Fibroblast of lung (primary cell): Measurements from ENCODE around the gene ZER1. TPM values are rescaled to one million over a fixed set of nuclear protein-coding genes. Genes with fewer than 3 reads are reported as not detected.

Experiments
- DNase-seq, 2 donors: peaks; one replicate each; pipeline versions ENCODE4 v3.0.0 to v3.0.0-alpha.2; 2010; ENCODE audit warnings: low read depth in 2 of 2
- H2AFZ ChIP-seq: 2 replicates; pipeline ENCODE4 v1.5.1; 2012; ENCODE audit warnings: low read length, control low read depth, inconsistent platforms
- H3K27ac ChIP-seq: 2 replicates; pipeline ENCODE4 v1.5.1; 2011; ENCODE audit warnings: low read length, control low read depth; ENCODE audit not compliant: insufficient read depth
- H3K27me3 ChIP-seq: 2 replicates; pipeline ENCODE4 v1.5.1; 2011; ENCODE audit warnings: mild to moderate bottlenecking, low read length; ENCODE audit not compliant: control insufficient read depth, insufficient read depth
- H3K36me3 ChIP-seq: 2 replicates; pipeline ENCODE4 v1.5.1; 2011; ENCODE audit warnings: low read length; ENCODE audit not compliant: control insufficient read depth, insufficient read depth
- H3K4me1 ChIP-seq: 2 replicates; pipeline ENCODE4 v1.5.1; 2011; ENCODE audit warnings: low read length; ENCODE audit not compliant: control insufficient read depth, insufficient read depth; ENCODE audit errors: extremely low read depth
- H3K4me2 ChIP-seq: 2 replicates; pipeline ENCODE4 v1.5.1; 2011; ENCODE audit warnings: low read length, control low read depth; ENCODE audit not compliant: insufficient read depth; ENCODE audit errors: extremely low read depth
- H3K4me3 ChIP-seq, 4 experiments: fragments of 200-600 bp in 1 of 4; sonication (generic) in 1 of 4; replicated peaks in 1 of 4; 2 replicates each; pipeline ENCODE4 v1.5.1; 2011 to 2016; ENCODE audit warnings: low read length in 4 of 4, low read depth in 3 of 4, mild to moderate bottlenecking in 3 of 4, control low read depth in 2 of 4, inconsistent platforms in 1 of 4, mixed read lengths in 1 of 4; ENCODE audit not compliant: insufficient read depth in 1 of 4; ENCODE audit errors: control extremely low read depth in 1 of 4
- H3K79me2 ChIP-seq: 2 replicates; pipeline ENCODE4 v1.5.1; 2012; ENCODE audit warnings: mild to moderate bottlenecking, low read length, inconsistent platforms; ENCODE audit not compliant: control insufficient read depth, insufficient read depth
- H3K9ac ChIP-seq: 2 replicates; pipeline ENCODE4 v1.5.1; 2011; ENCODE audit warnings: mild to moderate bottlenecking, low read length, control low read depth; ENCODE audit not compliant: insufficient read depth
- H3K9me3 ChIP-seq: 2 replicates; pipeline ENCODE4 v1.5.1; 2012; ENCODE audit warnings: low read depth, low read length; ENCODE audit not compliant: control insufficient read depth, insufficient read depth
- H4K20me1 ChIP-seq: 2 replicates; pipeline ENCODE4 v1.5.1; 2011; ENCODE audit warnings: low read length; ENCODE audit not compliant: control insufficient read depth, insufficient read depth; ENCODE audit errors: extremely low read depth
- CTCF ChIP-seq, 2 donors: IDR thresholded peaks in 1 of 2; conservative IDR thresholded peaks in 1 of 2; 1 replicate in 1 of 2; 2 replicates in 1 of 2; pipeline ENCODE4 v1.5.1; 2011 to 2012; ENCODE audit warnings: low read length in 2 of 2, control low read depth in 1 of 2, inconsistent platforms in 1 of 2, low read depth in 1 of 2, mild to moderate bottlenecking in 1 of 2
- EZH2 ChIP-seq: IDR thresholded peaks from 2 replicates; pipeline ENCODE4 v1.5.1; 2012; ENCODE audit warnings: low read length, control low read depth, mild to moderate bottlenecking; ENCODE audit errors: missing control alignments
- polyA plus RNA-seq, 2 donors: library from polyadenylated mRNA; depleted of rRNA in 1 of 2; stranded (reverse) in 1 of 2; unstranded in 1 of 2; fragments of >200 nt; gene quantifications; 2 replicates each; pipeline ENCODE4 v1.2.1, GENCODE V29; 2011 to 2012; ENCODE audit warnings: missing spikeins in 1 of 2
- total RNA-seq: library from RNA; depleted of rRNA; stranded (reverse); fragments of >200 nt; gene quantifications from 2 replicates; pipeline ENCODE4 v1.2.1, GENCODE V29; 2014

ZER1 gene
- total and polyA plus RNA-seq, 2 donors (not counting 1 experiment from before 2014, with no cell fraction given): 21.5 to 26.3 TPM

- Histone ChIP-seq H3K36me3 (peaks cover 14% of the 10 kb centered on the region), H3K9me3 (no peaks in the 10 kb centered on the region), H3K4me1 (no peaks in the 10 kb centered on the region), H4K20me1 (no peaks in the 10 kb centered on the region), H3K27me3 (no peaks in the 10 kb centered on the region), H3K79me2 (peaks cover 14% of the 10 kb centered on the region), H3K27ac (no peak overlapping the region), H2AFZ (no peak overlapping the region), H3K4me2 (no peak overlapping the region), H3K9ac (no peak overlapping the region), H3K4me3 (no peak overlapping the region)
- no peak for TF ChIP-seq CTCF (conservative IDR thresholded peaks at IDR 0.05 in 1 of 2, IDR thresholded peaks at IDR 0.05 in 1 of 2; ENCODE audit: low read depth in 1 of 2, low read length in 2 of 2)
- no peak for TF ChIP-seq EZH2
- DNase-seq: no peak
These were observed 20.4 kb upstream of the ZER1 start for GRCh38 chr9:128792134-128792533.

- no peak overlapping the region for H3K9ac ChIP-seq
- no peaks in the 10 kb centered on the region for H4K20me1 ChIP-seq
- no peaks in the 10 kb centered on the region for H3K27me3 ChIP-seq
- peaks cover 14% of the 10 kb centered on the region for H3K36me3 ChIP-seq
- H3K4me1 ChIP-seq: no peaks in the 10 kb centered on the region
- peaks cover 14% of the 10 kb centered on the region for H3K79me2 ChIP-seq
- no peak overlapping the region for H3K4me2 ChIP-seq
- no peak overlapping the region for H2AFZ ChIP-seq
- DNase-seq: no peak
- H3K27ac ChIP-seq: no peak overlapping the region
- H3K4me3 ChIP-seq: no peak overlapping the region
- TF ChIP-seq EZH2 (no peak), CTCF (conservative IDR thresholded peaks at IDR 0.05 in 1 of 2, IDR thresholded peaks at IDR 0.05 in 1 of 2; ENCODE audit: low read depth in 1 of 2, low read length in 2 of 2) (no peak)
- H3K9me3 ChIP-seq: no peaks in the 10 kb centered on the region
These were observed 18.8 kb upstream of the ZER1 start for GRCh38 chr9:128790536-128790935.

- Histone ChIP-seq H3K27me3 (no peaks in the 10 kb centered on the region), H3K27ac (no peak overlapping the region), H3K9me3 (no peaks in the 10 kb centered on the region), H3K4me3 (peak overlapping the region in 2 of 4 experiments; percentile 76 to 92), H4K20me1 (no peaks in the 10 kb centered on the region), H3K4me1 (no peaks in the 10 kb centered on the region), H3K36me3 (peaks cover 14% of the 10 kb centered on the region), H3K4me2 (peak overlapping the region; percentile 84), H3K9ac (no peak overlapping the region), H3K79me2 (peaks cover 14% of the 10 kb centered on the region), H2AFZ (no peak overlapping the region)
- TF ChIP-seq EZH2 (no peak), CTCF (conservative IDR thresholded peaks at IDR 0.05 in 1 of 2, IDR thresholded peaks at IDR 0.05 in 1 of 2; ENCODE audit: low read depth in 1 of 2, low read length in 2 of 2) (no peak)
- no peak for DNase-seq
These were observed 16.7 kb upstream of the ZER1 start for GRCh38 chr9:128788445-128788844.
